Measurements from ENCODE around the gene CTNNA3. TPM values are rescaled to one million over a fixed set of nuclear protein-coding genes. Genes with fewer than 3 reads are reported as not detected.

CTNNA3 gene
- total RNA-seq, 2 donors from 2014 or later, result 0.37 to 1.1 TPM

GRCh38 chr10:66842371-66842770 is 853.6 kb downstream of the CTNNA3 start:
- H3K36me3 ChIP-seq, result no peaks in the 10 kb centered on the region
- no peak overlapping the region for H3K9ac ChIP-seq (ENCODE audit: low read depth in 2 of 2, low read length in 2 of 2)
- no peaks in the 10 kb centered on the region for H3K9me3 ChIP-seq
- H3K4me1 ChIP-seq, result no peaks in the 10 kb centered on the region
- intact Hi-C loops (cut with DNase I), result no loop called here
- no peak for TF ChIP-seq CTCF (IDR thresholded peaks at IDR 0.05)
- H3K27me3 ChIP-seq, result no peaks in the 10 kb centered on the region
- no peak for DNase-seq
- no peak overlapping the region for H3K27ac ChIP-seq
- no peak overlapping the region for H3K4me3 ChIP-seq

GRCh38 chr10:66838656-66839055 is 857.3 kb downstream of the CTNNA3 start:
- H3K27ac ChIP-seq, result no peak overlapping the region
- H3K36me3 ChIP-seq, result no peaks in the 10 kb centered on the region
- no peaks in the 10 kb centered on the region for H3K9me3 ChIP-seq
- DNase-seq, result no peak
- no peak for TF ChIP-seq CTCF (IDR thresholded peaks at IDR 0.05)
- no peak overlapping the region for H3K9ac ChIP-seq (ENCODE audit: low read depth in 2 of 2, low read length in 2 of 2)
- intact Hi-C loops (cut with DNase I), result no loop called here
- H3K4me1 ChIP-seq, result no peaks in the 10 kb centered on the region
- no peak overlapping the region for H3K4me3 ChIP-seq
- H3K27me3 ChIP-seq, result no peaks in the 10 kb centered on the region

GRCh38 chr10:66837990-66838389 is 858.0 kb downstream of the CTNNA3 start:
- no peaks in the 10 kb centered on the region for H3K4me1 ChIP-seq
- TF ChIP-seq CTCF (IDR thresholded peaks at IDR 0.05), result no peak
- no peak overlapping the region for H3K4me3 ChIP-seq
- no peak for DNase-seq
- no peak overlapping the region for H3K9ac ChIP-seq (ENCODE audit: low read depth in 2 of 2, low read length in 2 of 2)
- H3K27ac ChIP-seq, result no peak overlapping the region
- H3K27me3 ChIP-seq, result no peaks in the 10 kb centered on the region
- H3K36me3 ChIP-seq, result no peaks in the 10 kb centered on the region
- no peaks in the 10 kb centered on the region for H3K9me3 ChIP-seq
- intact Hi-C loops (cut with DNase I), result no loop called here

GRCh38 chr10:66837335-66837734 is 858.7 kb downstream of the CTNNA3 start:
- intact Hi-C loops (cut with DNase I), result no loop called here
- no peak for TF ChIP-seq CTCF (IDR thresholded peaks at IDR 0.05)

GRCh38 chr10:66836771-66837170 is 859.2 kb downstream of the CTNNA3 start:
- intact Hi-C loops (cut with DNase I), result no loop called here

More at GRCh38 chr10:66837335-66837734, 858.7 kb downstream of the CTNNA3 start:
- Histone ChIP-seq H3K9me3 (no peaks in the 10 kb centered on the region), H3K27me3 (no peaks in the 10 kb centered on the region), H3K4me1 (no peaks in the 10 kb centered on the region), H3K9ac (ENCODE audit: low read depth in 2 of 2, low read length in 2 of 2) (no peak overlapping the region), H3K4me3 (no peak overlapping the region), H3K27ac (no peak overlapping the region), H3K36me3 (no peaks in the 10 kb centered on the region)
- DNase-seq, result no peak

More at GRCh38 chr10:66836771-66837170, 859.2 kb downstream of the CTNNA3 start:
- no peaks in the 10 kb centered on the region for H3K27me3 ChIP-seq
- DNase-seq, result no peak
- no peaks in the 10 kb centered on the region for H3K9me3 ChIP-seq
- H3K27ac ChIP-seq, result no peak overlapping the region
- no peak for TF ChIP-seq CTCF (IDR thresholded peaks at IDR 0.05)
- H3K4me1 ChIP-seq, result no peaks in the 10 kb centered on the region
- no peak overlapping the region for H3K4me3 ChIP-seq
- no peak overlapping the region for H3K9ac ChIP-seq (ENCODE audit: low read depth in 2 of 2, low read length in 2 of 2)
- no peaks in the 10 kb centered on the region for H3K36me3 ChIP-seq

All from colonic mucosa (tissue), 4 donors.